BLaER1 treated with 17β-estradiol and CSF1 and Interleukin-3, amounts not matched to agents 10 nM and 100 nM (cell line): ENCODE measurements around the gene LRRC73.
A peak's percentile ranks its signal among the peaks of the same experiment; 100 is the strongest.

Experiments
- H3K27ac ChIP-seq, 11 experiments: shearing (Covaris generic); formaldehyde crosslinking; 2 replicates each; pipeline ENCODE4 v1.8.1; 2022
- H3K27me3 ChIP-seq, 11 experiments: shearing (Covaris generic); formaldehyde crosslinking; 2 replicates each; pipeline ENCODE4 v1.8.1; 2022
- H3K36me3 ChIP-seq, 11 experiments: shearing (Covaris generic); formaldehyde crosslinking; 2 replicates each; pipeline ENCODE4 v1.8.1; 2022
- H3K4me1 ChIP-seq, 10 experiments: shearing (Covaris generic); formaldehyde crosslinking; 2 replicates each; pipeline ENCODE4 v1.8.1; 2022
- H3K4me2 ChIP-seq, 11 experiments: shearing (Covaris generic); formaldehyde crosslinking; 2 replicates each; pipeline ENCODE4 v1.8.1; 2022
- H3K4me3 ChIP-seq, 10 experiments: shearing (Covaris generic); formaldehyde crosslinking; 2 replicates each; pipeline ENCODE4 v1.8.1; 2022
- H3K9ac ChIP-seq, 11 experiments: shearing (Covaris generic); formaldehyde crosslinking; 2 replicates each; pipeline ENCODE4 v1.8.1; 2022
- H3K9me3 ChIP-seq, 11 experiments: shearing (Covaris generic); formaldehyde crosslinking; replicated peaks in 1 of 11; 2 replicates each; pipeline ENCODE4 v1.8.1; 2022
- H4K20me1 ChIP-seq, 11 experiments: shearing (Covaris generic); formaldehyde crosslinking; 2 replicates each; pipeline ENCODE4 v1.8.1; 2022
- Cebpa-rat ChIP-seq, 11 experiments: shearing (Covaris generic); IDR thresholded peaks; 2 replicates each; pipeline ENCODE4 v1.8.1; 2022

Gene LRRC73

DNA sequence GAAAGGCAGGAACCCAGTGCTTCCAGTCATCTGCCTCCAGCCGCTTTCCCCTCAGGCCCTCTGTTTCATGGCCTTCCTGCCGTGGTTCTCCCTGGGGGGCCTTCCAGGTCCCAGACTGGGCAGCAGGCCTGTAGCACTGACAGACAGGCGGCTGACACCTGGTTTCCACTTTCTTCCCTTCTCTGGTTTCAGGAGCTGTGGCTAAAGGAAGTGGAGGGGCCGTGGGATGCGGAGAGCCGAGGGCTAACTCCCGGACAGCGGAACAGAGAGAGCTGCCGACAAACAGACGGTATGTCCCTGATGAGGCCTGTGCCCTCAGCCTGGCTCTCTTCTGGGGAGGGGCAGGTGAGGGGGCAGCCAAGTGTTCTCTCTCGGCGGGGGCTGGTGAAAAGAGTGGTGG lies 12.5 kb downstream of the LRRC73 start:
- Histone ChIP-seq H3K9ac (peak overlapping the region in 5 of 11 experiments; percentile 11 to 44 (median 17); a peak in 2 of 22 replicates), H3K27me3 (no peaks in the 10 kb centered on the region), H4K20me1 (peaks cover 16 to 70% (median 41%) of the 10 kb centered on the region in 11 experiments; a peak in 20 of 22 replicates), H3K27ac (no peak overlapping the region), H3K9me3 (no peaks in the 10 kb centered on the region), H3K36me3 (peaks cover 51 to 75% (median 68%) of the 10 kb centered on the region in 11 experiments), H3K4me2 (no peak overlapping the region), H3K4me1 (peaks cover 19 to 34% (median 26%) of the 10 kb centered on the region in 10 experiments), H3K4me3 (no peak overlapping the region)
- no peak for TF ChIP-seq Cebpa-rat (IDR thresholded peaks at IDR 0.05)

DNA sequence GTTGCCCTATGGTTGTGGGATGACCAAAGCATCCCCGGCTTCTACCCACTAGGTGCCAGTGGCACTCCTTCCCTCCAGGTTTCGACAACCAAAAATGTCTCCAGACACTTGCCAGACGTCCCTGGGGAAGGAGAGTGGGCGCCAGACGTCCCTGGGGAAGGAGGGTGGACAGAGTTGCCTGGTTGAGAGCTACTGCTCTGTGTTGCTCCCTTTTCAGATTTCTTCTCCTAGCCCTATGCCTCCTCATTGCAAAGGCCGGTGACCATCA lies 13.1 kb downstream of the LRRC73 start:
- H3K36me3 ChIP-seq, result peaks cover 45 to 73% (median 66%) of the 10 kb centered on the region in 11 experiments
- peak overlapping the region in 4 of 11 experiments; percentile 11 to 44 (median 30); a peak in 1 of 22 replicates for H3K9ac ChIP-seq
- peaks cover 19 to 34% (median 27%) of the 10 kb centered on the region in 10 experiments for H3K4me1 ChIP-seq
- no peak overlapping the region for H3K4me3 ChIP-seq
- no peaks in the 10 kb centered on the region for H3K9me3 ChIP-seq
- no peak for TF ChIP-seq Cebpa-rat (IDR thresholded peaks at IDR 0.05)
- peaks cover 9 to 70% (median 47%) of the 10 kb centered on the region in 11 experiments; a peak in 20 of 22 replicates for H4K20me1 ChIP-seq
- H3K27ac ChIP-seq, result no peak overlapping the region
- no peak overlapping the region for H3K4me2 ChIP-seq
- H3K27me3 ChIP-seq, result no peaks in the 10 kb centered on the region

DNA sequence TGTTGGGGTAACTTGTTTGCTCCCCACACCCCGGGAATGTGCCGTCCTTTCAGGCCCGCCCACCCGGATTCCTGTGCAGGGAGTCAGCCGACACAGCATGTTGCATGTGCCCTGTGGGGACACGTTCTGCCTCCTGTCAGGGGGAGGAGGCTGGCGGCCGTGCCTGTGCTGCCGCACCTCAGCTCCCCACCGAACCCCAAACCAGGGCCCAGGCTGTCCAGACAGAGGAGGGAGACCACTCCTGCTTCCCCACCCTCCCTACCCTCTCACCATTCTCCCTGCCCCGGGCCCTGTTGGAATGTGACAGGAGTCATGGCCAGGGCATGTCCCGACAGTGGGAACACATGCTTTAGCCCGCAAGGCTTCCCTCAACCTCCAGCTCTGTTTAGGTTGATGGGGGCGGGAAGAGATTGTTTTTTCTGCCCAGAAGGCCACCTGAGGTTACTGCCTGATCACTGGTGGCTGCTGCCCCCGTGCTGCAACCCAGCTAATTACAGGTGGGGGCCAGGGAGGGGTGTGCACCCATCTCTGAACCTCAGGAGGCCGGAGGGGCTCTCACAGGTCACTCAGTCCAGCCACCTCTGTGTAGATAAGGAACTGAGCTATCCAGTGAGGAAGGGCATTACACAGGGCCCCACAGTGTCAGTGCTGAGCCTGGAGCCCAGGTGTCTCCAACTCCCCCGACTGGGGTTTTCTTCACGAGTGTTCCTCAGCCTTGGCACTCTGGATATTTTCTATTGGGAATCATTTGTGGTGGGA lies 13.6 kb downstream of the LRRC73 start:
- no peaks in the 10 kb centered on the region for H3K9me3 ChIP-seq
- peaks cover 9 to 74% (median 52%) of the 10 kb centered on the region in 11 experiments; a peak in 20 of 22 replicates for H4K20me1 ChIP-seq
- H3K36me3 ChIP-seq, result peaks cover 42 to 73% (median 64%) of the 10 kb centered on the region in 11 experiments
- H3K27ac ChIP-seq, result peak overlapping the region in 4 of 11 experiments; percentile 4 to 54 (median 22); a peak in 2 of 22 replicates
- peaks cover 19 to 34% (median 27%) of the 10 kb centered on the region in 10 experiments for H3K4me1 ChIP-seq
- H3K4me2 ChIP-seq, result peak overlapping the region in 2 of 11 experiments; percentile 67 to 89; a peak in 1 of 22 replicates
- H3K4me3 ChIP-seq, result no peak overlapping the region
- no peaks in the 10 kb centered on the region for H3K27me3 ChIP-seq
- H3K9ac ChIP-seq, result peak overlapping the region in 5 of 11 experiments; percentile 17 to 49 (median 44); a peak in 5 of 22 replicates
- TF ChIP-seq Cebpa-rat (IDR thresholded peaks at IDR 0.05), result no peak

DNA sequence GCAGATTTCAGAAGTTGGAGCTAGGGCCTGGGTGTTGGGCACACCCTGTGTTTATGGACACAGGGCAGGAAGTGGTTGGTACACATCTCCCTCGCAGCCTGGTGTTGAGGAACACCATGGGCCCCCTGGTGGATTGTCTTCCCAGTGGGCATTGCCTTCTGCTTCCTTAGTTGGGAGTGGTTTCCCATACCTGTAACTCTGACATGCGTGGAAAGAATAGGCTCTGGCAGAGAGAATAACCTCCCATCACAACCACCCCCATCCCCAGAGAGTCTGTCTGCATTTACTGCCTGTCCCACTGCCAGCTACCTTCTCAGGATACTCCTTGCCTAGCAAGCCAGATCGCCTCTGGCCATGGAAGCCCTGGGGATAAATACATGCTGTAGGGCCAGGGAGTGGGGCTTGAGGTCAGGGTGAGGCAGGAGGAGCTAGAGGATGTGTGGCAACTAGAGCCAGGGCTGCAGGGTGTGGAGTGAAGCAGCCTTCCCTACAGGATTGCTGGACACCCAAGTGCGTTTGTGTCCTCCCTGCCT lies 14.7 kb downstream of the LRRC73 start:
- no peak for TF ChIP-seq Cebpa-rat (IDR thresholded peaks at IDR 0.05)
- Histone ChIP-seq H4K20me1 (peaks cover 9 to 69% (median 52%) of the 10 kb centered on the region in 11 experiments; a peak in 19 of 22 replicates), H3K4me1 (peaks cover 19 to 34% (median 27%) of the 10 kb centered on the region in 10 experiments)

DNA sequence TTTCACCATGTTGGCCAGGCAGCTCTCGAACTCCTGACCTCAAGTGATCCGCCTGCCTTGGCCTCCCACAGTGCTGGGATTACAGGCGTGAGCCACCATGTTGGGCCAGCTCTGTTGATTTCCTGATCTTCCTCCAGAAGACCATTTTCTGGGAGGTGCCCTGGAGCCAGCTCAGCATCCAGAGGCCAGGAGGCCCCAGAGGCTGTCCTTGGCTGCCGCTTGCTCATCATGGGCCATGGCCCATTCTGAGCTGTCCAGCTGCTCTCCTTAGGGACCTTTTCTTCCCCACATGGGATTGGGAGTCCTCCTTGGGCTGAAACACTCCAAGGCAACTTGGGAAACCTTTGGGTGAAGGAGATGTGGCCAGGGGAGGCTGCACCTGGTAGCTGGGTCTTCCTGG lies 15.4 kb downstream of the LRRC73 start:
- Histone ChIP-seq H3K4me2 (peak overlapping the region; percentile 13 to 89 (median 71); a peak in 21 of 22 replicates), H3K27me3 (no peaks in the 10 kb centered on the region), H3K36me3 (peaks cover 24 to 55% (median 46%) of the 10 kb centered on the region in 11 experiments), H4K20me1 (peaks cover 9 to 69% (median 52%) of the 10 kb centered on the region in 11 experiments; a peak in 20 of 22 replicates), H3K4me3 (no peak overlapping the region; a peak in 1 of 20 replicates), H3K9ac (peak overlapping the region in 2 of 11 experiments; percentile 20 to 24; a peak in 2 of 22 replicates), H3K27ac (peak overlapping the region in 8 of 11 experiments; percentile 23 to 59 (median 42); a peak in 13 of 22 replicates), H3K9me3 (no peaks in the 10 kb centered on the region), H3K4me1 (peaks cover 19 to 34% (median 28%) of the 10 kb centered on the region in 10 experiments)
- no peak for TF ChIP-seq Cebpa-rat (IDR thresholded peaks at IDR 0.05)

More for the DNA sequence above, 14.7 kb downstream of the LRRC73 start:
- H3K9me3 ChIP-seq, result no peaks in the 10 kb centered on the region
- peak overlapping the region; percentile 13 to 89 (median 71) for H3K4me2 ChIP-seq
- no peaks in the 10 kb centered on the region for H3K27me3 ChIP-seq
- peaks cover 31 to 62% (median 53%) of the 10 kb centered on the region in 11 experiments for H3K36me3 ChIP-seq
- H3K9ac ChIP-seq, result peak overlapping the region in 5 of 11 experiments; percentile 0 to 49 (median 20); a peak in 4 of 22 replicates
- H3K27ac ChIP-seq, result peak overlapping the region in 8 of 11 experiments; percentile 0 to 59 (median 42); a peak in 11 of 22 replicates
- no peak overlapping the region; a peak in 1 of 20 replicates for H3K4me3 ChIP-seq

DNA sequence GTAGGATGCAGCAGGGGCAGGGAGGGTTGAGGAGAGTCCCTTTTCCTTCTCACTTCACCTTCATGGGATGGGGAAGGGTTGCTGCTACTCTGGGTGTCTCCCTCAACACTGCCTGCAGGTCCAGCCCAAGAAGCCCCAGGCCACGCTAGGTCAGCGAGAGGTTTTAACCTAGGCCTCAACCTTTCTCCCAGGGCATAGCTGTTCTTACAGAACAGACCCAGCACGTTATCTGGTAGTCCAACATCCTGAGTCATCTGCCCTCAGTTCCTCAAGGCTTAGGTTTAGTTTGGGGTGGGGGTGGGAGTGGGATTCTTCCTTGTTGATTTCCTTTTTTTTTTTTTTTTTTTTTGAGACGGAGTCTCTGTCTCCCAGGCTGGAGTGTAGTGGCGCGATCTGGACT lies 15.8 kb downstream of the LRRC73 start:
- Histone ChIP-seq H3K36me3 (peaks cover 20 to 50% (median 42%) of the 10 kb centered on the region in 11 experiments), H3K4me3 (no peak overlapping the region), H4K20me1 (peaks cover 7 to 69% (median 52%) of the 10 kb centered on the region in 11 experiments; a peak in 21 of 22 replicates), H3K4me1 (peaks cover 19 to 38% (median 29%) of the 10 kb centered on the region in 10 experiments), H3K27ac (peak overlapping the region in 4 of 11 experiments; percentile 36 to 59 (median 50); a peak in 3 of 22 replicates), H3K27me3 (no peaks in the 10 kb centered on the region), H3K9ac (peak overlapping the region in 1 of 11 experiments; percentile 20; a peak in 1 of 22 replicates), H3K4me2 (peak overlapping the region in 8 of 11 experiments; percentile 13 to 89 (median 78); a peak in 14 of 22 replicates), H3K9me3 (no peaks in the 10 kb centered on the region)
- TF ChIP-seq Cebpa-rat (IDR thresholded peaks at IDR 0.05), result no peak

DNA sequence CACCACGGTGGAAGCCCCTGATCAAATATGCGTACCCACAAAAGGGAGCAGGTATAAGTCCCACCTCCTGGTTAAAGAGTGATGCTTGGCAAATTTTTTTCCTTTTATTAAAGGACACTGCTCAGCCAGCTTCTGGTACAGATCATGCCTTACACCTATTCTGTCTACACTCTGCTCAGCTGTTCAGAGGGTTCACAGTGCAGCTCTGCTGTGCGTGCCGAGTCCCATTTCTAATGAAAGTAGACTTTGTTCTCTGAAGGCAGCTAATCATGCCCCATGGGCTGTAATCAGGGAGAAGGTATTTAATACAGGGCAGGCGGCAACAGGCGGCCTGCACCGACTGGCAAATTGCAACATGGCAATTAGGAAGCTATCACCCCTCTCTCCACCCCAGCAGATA lies 16.3 kb downstream of the LRRC73 start:
- TF ChIP-seq Cebpa-rat (IDR thresholded peaks at IDR 0.05), result no peak
- Histone ChIP-seq H3K4me1 (peaks cover 19 to 43% (median 29%) of the 10 kb centered on the region in 10 experiments), H3K4me3 (no peak overlapping the region), H3K27me3 (no peaks in the 10 kb centered on the region), H3K9ac (no peak overlapping the region; a peak in 1 of 22 replicates), H3K9me3 (no peaks in the 10 kb centered on the region), H3K36me3 (peaks cover 15 to 45% (median 37%) of the 10 kb centered on the region in 11 experiments), H3K27ac (0 out of 22 replicates have a peak overlapping the region, but pooled peaks of 2 of the 11 experiments have one; percentile 1 to 2), H4K20me1 (peaks cover 2 to 69% (median 52%) of the 10 kb centered on the region in 11 experiments; a peak in 21 of 22 replicates), H3K4me2 (peak overlapping the region in 4 of 11 experiments; percentile 71 to 89 (median 85); a peak in 5 of 22 replicates)

DNA sequence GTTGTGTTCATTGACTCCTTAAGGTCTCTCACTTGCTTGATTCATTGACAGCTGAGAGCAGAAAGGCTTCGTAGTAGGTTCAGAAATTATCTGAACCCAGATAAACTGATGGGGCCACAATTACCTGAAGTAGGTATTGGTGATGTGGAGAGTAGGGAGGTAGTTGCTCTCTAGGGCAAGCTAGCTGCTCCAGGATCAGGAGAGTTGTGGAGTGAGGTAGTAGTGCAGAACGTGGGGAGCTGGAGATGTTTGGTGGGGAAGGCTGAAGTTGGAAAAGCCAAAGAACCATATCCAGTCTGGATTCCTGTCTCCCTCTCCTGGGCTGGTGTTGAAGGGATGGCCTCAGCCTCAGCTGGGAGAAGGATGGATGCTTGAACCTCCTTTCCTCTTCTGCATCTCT lies 16.9 kb downstream of the LRRC73 start:
- Histone ChIP-seq H3K4me3 (no peak overlapping the region), H3K27ac (no peak overlapping the region), H3K27me3 (no peaks in the 10 kb centered on the region), H4K20me1 (peaks cover 0 to 67% (median 52%) of the 10 kb centered on the region in 11 experiments), H3K9ac (no peak overlapping the region), H3K4me1 (peaks cover 19 to 49% (median 29%) of the 10 kb centered on the region in 10 experiments), H3K36me3 (peaks cover 9 to 39% (median 31%) of the 10 kb centered on the region in 11 experiments), H3K9me3 (no peaks in the 10 kb centered on the region), H3K4me2 (no peak overlapping the region)
- no peak for TF ChIP-seq Cebpa-rat (IDR thresholded peaks at IDR 0.05)
